Fibroblast of peridontal ligament (primary cell): ENCODE results near the gene MSMP.

ENCODE experiments used
- DNase-seq: peaks from one replicate; pipeline ENCODE4 v3.0.0-alpha.2; 2010; ENCODE audit errors: extremely low read depth

The MSMP gene

DNA sequence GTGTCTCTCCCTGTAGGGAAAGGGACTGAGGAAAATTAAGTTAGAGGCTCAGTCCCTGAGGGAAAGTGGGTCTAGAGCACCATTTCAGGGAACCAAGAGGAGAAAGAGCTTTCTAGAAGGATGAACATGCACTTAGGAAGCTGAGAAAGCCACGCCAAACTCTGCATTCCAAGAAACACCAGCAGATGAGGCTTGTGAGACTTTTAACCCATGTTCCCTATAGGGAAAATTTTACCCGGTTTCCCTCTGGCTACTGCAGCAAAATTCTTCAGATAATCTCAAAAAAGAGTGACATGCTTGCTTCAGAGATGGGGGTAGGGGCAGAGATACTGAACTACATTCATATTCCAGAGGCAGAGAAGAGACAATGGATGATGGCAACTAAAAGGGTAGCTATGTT lies 30.6 kb downstream of the MSMP start:
- DNase-seq, result no peak

DNA sequence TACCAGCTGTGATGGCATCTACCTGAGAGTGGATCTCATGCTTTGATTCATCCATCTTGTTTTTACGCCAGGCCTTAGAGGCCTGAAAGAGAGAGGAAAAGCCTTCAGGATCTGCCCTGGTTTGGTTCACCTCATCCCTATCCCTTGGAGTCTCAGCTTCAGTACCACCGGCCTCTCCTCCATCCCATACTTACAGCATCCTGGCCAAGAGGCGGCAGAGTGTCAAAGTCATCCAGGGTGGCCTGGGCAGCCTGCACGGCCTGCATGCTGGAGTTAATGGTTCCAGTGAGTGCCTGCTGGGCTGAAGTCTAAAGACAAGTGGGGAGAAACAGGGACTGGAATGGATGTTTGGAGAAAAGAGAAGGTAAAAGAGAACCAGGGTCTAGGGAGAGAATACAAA lies 34.5 kb downstream of the MSMP start:
- no peak for DNase-seq

DNA sequence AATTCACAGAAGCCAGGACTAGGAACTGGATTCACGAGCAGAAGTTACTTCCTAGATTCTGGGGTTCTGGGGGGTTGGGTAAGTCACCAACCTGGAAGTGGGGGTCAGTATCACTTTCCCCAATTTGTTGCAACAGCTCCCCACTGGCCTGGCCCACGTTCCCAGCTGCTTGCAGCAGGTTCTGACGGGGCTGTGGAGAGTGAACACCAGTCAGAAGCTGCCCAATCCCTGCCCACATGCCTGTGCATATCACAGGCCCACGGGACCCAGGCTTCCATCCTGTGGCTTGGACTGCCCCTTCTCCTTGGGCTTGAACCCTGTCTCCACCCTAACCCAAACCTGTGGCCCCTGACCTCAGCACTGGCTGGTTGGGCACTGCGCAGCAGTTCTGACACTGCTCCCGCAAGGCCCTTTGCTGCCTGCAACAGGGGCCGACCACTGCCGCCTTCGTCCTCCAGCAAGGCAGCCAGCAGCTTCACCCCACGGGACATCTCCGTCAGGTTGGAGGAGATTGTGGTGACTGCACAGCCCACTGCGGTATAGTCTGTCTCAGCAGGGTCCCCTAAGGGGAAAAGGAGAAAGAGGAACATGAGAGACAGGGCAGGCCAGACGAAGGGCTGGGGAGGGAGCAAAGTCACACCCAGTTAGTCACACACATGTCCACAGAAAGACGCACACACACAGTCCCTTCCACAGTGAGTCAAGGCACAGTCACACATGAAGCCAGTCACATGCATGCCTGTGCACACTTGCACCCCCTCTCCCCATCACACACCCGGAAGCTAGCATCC lies 35.2 kb downstream of the MSMP start:
- DNase-seq, result no peak

DNA sequence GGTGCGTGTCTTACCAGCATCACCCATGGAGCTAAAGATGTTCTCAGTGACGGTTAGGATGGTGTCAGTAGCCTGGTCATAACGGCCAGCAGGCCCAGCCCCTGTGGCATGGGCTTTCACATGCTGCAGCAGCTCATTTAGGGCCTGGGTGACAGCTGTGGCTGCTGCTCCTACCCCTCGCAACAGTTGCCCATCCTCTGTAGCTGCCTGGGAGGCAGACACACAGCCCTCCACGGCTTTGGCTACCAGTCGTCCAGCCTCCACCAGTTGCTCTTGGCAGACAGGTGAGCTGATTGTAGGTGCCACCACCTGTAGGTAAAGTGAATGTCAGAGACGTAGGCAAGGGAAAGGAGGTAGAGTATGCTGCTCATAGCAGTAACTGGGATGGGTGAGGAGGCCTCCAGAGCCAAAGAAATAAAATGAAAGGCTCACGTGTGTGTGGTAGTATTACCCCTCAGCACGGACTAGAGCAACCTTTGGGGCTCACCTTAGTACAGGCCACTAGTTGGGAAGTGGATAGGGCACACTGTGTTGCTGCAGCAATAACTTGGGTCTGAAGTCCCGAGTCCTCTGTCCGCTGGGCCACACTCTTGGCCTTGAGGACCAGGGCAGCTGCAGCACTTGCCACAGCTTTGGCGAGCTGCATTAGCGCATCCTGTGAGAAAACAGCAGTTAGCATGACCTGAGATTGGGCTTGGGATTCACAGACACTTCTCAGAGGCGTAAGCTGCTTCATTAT lies 36.8 kb downstream of the MSMP start:
- DNase-seq, result no peak

DNA sequence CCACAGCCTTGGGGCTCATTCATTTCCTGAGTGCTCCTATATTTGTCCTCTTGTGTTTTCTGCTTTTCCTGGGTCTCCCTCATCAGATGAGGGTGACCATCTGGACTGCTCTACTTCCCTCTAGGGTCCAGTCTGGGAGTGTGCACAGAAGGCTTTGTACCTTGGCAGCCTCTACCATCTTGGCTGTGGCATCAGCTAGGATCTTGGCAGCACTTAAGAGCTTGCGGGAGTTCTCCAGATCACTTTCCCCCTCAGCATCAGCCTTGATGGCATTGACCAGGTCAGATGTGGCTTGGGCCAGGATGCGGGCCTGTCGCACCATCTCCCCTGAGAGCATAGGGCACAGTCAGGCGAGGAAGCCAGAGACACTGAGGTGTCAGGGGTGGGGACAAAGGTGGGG lies 37.8 kb downstream of the MSMP start:
- peak; percentile 21 for DNase-seq

DNA sequence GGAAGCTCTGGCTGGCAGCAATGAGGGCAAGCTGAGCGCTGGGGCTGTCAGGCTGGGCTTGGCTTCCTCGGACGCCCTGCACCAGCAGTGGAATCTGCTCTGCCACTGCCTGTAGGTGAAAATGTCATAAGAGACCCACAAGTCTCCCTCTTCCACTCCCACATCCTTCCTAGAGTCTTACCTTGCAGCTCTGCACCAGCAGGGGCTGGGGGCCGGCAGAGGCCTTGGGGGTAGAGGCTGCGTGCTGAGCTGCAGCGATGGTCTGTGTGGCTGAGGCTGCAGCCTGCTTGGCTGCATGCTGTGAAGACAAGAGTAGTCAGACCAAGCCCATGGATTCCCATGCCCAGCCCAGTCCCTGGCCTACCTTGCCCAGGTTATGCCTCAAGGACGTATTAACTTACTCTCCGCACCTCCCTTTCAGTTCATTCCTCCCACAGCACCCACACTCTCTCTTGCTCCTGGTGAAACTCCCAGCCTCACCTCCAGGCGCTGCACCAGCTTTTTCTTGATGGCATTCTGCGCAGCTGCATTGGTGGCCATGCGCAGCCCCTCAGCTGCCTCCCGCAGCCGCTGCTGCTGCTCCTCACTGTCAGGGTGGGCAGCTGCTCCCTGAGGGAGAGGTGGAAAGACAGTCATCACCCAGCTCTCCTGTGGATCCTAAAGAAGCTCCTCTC lies 39.4 kb downstream of the MSMP start:
- DNase-seq, result no peak

DNA sequence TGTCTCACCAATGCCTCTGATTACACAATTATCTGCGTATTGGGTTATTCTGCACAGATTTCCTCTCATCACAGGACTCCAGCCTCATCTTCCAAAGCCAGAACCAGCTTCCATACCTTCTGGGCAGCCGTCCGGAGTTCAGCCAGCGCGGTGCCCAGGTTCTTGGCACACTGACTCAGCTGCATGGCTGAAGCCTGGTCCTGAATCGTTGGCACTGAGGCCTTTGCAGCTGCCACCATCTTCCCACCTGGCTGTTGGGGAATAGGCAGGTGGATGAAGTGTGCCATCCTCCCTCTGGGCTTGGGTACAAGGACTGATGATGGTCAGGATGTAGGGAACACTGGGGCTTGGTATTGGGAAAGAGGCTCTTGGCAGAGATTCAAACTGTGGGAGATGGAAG lies 40.0 kb downstream of the MSMP start:
- no peak for DNase-seq

DNA sequence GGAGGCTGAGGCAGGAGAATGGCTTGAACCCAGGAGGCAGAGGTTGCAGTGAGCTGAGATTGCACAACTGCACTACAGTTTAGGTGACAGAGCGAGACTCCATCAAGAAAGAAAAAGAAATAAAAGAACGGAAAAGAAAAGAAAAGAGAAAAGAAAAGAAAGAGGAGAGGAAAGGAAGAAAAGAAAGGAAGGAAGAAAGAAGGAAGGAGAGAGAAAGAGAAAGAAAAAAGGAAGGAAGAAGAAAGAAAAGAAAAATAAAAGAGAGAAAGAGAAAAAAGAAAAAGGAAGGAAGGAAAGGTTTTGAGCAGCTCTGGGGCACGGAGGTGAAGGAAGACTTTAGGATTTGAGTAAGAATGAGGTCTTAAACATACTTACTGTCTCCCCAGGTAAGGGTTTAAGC lies 40.5 kb downstream of the MSMP start:
- DNase-seq, result no peak

DNA sequence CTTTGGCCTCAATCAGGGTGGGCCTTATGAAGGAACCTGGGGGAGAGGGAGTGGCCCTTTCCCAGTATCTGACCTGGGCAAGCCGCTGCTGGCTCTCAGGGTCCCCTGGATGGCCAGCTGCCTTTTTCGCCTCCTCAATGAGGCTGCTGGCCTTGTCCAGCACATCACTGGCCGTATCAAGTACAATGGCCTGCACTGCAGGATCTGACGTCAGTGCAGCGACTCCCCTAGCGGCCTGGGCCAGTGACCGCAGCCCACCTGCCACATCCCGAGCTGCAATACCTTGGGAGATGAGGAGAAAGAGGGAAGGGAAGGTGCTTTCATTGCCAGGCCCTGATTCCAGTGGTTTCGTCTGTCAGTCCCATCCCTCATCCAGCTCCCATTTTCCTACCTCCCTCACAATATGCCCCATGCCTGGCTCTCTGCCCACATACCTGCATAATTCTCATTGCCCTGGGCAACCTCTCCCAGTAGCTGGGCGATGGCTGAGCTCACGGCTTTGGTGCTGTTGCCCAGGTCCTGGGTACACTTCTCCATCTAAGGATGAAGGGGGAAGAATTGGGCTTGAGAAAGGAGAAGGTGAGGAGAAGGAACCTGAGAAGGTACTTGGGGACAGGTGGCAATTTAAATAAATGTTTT lies 41.2 kb downstream of the MSMP start:
- no peak for DNase-seq

DNA sequence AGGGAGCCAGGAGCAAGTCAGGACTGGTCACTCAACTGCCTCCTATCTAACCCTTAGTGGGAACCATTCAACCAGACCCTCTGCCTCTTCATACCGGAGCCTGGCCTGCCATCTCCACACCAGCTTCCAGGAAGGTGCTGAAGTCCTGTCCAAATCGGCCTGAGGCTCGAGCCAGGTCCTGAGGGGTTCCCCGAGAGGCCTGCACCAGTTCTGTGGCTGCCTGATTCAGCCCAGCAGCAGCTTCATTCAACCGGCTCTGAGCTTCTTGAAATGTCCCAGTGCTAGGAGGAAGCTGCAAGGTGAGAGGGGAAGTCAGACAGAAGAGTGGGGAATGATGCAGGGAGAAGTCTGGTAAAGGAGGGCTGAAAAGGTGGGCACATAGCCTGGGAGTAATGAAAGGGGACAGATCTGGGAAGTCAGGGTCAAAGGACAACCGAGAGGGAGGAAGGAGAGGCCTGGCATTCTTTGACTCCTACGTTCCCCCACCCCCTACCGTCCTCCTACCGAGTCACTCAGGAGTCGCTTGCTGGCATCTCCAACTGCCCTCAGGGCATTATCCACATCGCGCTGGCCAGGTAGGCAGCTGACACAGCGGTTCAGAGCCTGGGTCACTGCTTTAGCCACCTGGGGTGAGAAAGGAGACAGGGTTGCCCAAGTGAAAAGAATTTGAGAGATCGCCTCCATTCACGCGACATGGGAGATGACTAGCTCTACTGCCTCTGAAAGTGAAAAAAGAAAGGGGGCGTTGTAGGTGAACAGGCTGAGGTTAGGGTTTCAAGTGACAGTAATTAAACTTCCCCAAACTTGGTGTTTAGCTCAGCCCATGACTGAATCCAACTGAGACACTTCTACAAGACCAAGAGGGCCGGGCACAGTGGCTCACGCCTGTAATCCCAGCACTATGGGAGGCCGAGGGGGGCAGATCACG lies 42.3 kb downstream of the MSMP start:
- DNase-seq, result no peak

DNA sequence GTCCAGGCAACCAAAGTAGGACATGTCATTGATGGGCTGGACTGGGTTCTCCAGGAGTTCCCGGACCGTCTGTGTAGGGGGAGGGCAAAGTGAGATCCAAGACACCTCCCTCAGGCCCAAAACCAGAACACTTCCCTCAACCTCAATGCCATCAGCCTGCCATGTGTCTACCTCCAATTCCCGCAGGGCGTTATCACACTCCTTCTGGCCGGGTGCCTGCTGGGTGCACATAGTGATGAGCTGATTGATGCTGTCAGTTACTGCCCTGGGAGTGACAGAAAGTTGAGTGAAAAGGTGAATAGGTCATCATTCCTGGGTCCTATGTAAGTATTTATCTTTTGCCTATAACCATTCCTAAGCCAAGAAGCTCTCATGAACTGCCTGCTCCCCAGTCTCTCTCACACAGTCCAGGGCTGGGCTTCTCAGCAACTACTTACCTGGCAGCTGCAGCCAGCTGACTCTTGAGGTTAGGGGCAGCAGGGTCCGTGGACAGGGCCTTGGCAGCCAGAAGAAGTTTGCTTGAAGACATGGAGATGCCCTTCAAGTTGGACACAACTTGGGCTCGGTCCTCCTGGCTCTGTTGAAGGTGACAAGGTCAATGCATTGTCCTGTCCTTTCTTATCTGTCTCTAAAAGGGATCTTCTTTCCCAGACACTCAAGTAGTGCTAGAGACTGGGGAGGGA lies 43.1 kb downstream of the MSMP start:
- DNase-seq, result no peak

DNA sequence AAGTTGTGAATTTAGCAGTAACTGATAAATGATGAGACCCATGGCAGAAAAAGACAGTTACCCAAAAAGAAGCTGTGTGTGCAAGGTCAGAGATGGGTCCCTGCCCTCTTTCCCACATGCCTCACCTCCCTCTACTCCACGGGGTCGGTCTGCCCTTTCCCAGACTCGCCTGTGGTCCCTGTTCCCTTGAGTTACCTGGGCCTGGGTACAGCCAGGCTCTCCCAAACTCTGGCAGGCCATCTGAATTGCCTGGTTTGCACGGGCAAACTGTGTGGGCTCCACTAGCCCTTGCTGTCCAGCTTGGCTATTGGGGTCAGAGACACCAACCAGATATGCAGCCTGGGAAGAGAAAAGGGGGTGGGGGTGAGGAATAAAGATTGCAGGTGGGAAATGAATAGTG lies 45.9 kb downstream of the MSMP start:
- DNase-seq, result no peak

DNA sequence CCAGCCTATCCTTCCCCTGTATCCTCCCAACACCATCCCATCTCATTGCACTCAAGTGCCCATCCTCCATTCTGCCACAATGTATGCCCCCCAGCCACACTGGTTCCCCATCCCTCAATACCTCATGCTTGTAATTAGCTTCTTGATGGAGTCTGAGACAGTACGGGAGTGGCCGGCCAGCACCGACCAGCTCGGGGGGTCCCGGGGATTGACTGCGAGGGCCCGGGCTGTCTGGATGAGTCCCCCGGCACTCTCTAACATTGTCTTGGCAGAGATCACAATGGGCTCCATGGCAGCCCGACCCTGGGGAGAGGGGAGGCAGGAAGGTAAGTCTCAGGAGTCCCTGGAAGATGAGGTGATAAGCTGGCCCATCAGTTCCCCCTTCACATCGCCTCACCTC lies 47.1 kb downstream of the MSMP start:
- DNase-seq, result no peak

DNA sequence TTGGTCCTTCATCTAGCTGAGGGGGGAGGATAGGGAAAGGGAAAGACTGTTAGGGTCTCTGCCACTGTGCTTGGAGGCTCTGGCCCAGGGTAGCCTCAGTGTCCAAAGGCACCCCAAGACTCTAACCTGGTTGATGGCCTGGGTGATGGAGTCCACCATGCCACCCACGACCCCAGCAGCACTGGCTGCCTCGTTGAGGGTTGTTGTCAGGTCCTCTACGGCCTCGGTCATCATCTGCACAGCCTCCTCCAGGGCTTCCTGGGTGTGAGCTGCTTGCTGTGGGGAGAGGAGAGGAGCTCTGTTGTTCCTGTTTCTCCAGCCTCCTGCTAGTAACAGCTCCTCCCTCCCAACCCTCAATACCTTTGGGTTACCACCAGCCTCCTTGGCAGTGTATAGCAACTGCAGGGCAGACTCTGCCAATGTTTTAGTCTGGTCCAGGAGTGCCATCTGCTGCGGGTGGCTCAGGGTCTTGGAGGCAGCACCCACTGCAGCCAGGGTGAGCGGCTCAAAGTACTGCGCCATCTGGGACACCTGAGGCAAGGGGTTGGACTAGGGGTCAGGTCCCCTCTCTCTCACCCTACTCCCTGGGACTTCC lies 48.1 kb downstream of the MSMP start:
- DNase-seq, result no peak

DNA sequence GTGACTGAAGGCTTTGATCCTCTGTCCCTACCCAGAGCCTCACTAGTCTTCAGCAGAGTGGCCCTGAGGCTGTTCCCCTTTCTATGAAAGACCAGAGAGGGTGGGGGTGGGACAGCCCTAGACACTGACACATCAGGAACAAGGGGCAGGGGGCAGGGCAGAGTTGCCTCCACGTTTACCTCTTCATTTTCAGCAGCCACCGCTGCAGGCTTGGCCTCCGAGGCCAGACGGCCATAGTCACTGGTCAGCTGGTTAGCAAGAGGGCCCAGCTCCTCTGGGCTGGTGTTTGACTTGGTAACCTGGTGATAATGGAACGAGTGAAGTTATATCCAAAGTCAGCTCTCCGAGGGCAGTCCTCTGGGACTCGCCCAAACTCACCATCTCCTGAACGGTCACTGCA lies 48.7 kb downstream of the MSMP start:
- DNase-seq, result no peak

DNA sequence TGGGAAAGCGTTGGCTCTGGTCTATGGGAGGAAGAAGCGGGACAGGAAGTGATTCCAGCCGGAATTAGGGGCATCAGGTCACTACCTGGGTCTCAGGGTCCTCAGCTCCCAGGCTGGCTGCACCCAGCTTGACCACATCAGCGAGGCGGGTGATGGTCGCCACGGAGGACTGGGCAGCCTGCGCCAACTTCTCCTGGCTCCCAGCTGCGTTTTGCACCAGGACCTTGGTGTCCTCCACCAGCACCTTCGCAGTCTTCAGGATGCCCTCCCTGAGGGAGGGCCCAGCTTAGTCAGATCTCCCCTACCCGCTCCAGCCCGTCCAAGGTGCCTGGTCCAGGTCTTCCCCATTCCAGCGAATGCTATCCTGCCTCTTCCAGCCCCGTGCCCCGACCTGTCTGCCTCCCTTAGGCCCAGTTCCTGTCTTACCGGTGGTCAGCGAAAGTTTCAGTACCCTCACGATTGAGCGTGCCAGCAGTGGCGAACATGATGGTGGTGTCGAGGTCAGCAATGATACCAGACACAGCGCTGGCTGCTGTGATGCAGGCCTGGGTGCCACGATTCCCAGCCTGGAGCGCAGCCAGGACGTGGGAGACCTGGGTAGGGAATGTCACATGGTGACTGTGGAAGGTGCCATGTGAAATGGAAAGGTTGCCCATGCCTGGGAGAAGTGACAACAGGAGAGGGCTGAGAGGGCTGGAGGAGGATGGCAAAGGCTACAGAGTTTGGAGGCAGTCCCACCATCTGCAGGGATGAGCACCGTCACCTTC lies 50.0 kb downstream of the MSMP start:
- DNase-seq, result no peak
